ENCODE data around the gene COTL1. TPM values are rescaled to one million over a fixed set of nuclear protein-coding genes. Genes with fewer than 3 reads are reported as not detected.

The COTL1 gene
- total RNA-seq, 1 donor from 2014 or later: 179 TPM

DNA sequence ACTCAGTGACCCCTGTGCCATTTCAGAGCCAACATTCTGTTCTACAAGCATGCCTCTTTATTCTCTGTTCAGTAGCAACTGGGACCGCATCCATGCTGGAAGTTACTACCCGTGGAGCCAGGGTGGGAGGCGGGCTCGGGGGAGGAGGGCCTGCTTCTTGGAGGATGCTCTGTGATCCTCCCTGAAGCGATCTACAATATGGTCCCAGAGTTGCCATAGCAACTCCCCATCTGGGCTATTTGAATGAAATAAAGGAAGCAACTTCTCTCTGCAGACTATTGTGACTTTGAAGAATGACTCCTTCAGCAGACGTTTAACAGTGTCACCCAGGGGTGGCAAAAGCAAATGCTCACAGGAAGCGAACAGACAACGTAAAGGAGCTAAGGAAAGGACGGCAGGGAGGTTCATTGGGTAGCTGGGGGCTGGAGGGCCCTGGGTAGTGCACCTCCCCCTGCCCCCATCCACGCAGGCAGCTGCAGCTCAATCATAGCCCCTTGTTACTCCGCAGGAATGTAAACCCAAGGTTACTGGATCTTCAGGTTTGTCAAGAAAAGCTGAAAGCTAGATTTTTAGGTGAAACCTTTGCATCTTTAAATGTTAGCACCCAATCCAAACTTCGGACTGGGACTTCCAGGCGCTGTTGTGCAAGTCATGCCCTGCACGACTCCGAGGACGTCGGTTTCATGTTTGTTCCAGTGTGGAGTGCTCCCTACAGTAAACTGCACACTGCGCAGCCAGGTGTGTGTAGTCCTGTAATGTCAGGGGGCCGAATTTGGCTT is 62.3 kb downstream of the COTL1 start:
- TF ChIP-seq, protein P1, sequence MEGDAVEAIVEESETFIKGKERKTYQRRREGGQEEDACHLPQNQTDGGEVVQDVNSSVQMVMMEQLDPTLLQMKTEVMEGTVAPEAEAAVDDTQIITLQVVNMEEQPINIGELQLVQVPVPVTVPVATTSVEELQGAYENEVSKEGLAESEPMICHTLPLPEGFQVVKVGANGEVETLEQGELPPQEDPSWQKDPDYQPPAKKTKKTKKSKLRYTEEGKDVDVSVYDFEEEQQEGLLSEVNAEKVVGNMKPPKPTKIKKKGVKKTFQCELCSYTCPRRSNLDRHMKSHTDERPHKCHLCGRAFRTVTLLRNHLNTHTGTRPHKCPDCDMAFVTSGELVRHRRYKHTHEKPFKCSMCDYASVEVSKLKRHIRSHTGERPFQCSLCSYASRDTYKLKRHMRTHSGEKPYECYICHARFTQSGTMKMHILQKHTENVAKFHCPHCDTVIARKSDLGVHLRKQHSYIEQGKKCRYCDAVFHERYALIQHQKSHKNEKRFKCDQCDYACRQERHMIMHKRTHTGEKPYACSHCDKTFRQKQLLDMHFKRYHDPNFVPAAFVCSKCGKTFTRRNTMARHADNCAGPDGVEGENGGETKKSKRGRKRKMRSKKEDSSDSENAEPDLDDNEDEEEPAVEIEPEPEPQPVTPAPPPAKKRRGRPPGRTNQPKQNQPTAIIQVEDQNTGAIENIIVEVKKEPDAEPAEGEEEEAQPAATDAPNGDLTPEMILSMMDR (conservative IDR thresholded peaks at IDR 0.05): no peak
- H3K4me3 Mint-ChIP-seq: peak overlapping the region; percentile 76
- H3K9me3 Mint-ChIP-seq: no peaks in the 10 kb centered on the region
- no peak for DNase-seq (ENCODE audit: extremely low spot score, unreplicated experiment)
- peaks cover 23% of the 10 kb centered on the region for H3K4me1 Mint-ChIP-seq (ENCODE audit: unreplicated experiment)
- no peaks in the 10 kb centered on the region for H3K36me3 Mint-ChIP-seq
- no peaks in the 10 kb centered on the region for H3K27me3 Mint-ChIP-seq
- H3K27ac Mint-ChIP-seq: peak overlapping the region; percentile 91

DNA sequence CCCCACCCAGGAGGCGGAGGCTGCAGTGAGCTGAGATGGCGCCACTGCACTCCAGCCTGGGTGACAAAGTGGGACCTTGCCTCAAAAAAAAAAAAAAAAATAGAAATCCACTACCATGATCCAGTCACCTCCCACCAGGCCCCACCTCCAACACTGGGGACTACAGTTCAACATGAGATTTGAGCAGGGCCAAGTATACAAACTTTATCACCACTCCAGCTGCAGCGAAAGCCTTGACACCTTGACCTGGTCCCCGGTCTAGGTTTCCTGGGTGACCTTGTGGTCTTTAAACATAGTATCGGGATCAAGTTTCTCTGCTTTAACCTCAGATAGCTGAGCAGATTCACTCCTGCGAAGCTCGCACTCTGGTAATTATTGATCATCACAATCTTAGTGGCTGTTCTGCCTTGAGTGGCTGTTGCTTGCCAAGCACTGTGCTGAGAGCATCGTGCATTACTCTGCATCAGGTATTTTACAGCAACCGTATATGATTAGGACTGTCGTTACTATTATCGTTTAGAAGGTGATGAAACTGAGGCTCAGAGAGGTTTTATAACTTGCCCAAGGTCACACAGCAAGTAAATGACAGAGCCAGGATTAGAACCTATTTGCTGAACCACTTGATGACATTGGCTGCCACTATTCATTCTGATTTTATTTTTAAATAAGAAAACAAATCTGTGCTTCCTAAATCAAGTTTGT is 63.1 kb downstream of the COTL1 start:
- Mint-ChIP-seq H3K9me3 (no peaks in the 10 kb centered on the region), H3K27me3 (no peaks in the 10 kb centered on the region), H3K4me1 (ENCODE audit: unreplicated experiment) (peaks cover 26% of the 10 kb centered on the region), H3K27ac (peak overlapping the region; percentile 2), H3K4me3 (no peak overlapping the region), H3K36me3 (no peaks in the 10 kb centered on the region)
- TF ChIP-seq, protein P1 (conservative IDR thresholded peaks at IDR 0.05): no peak
- no peak for DNase-seq (ENCODE audit: extremely low spot score, unreplicated experiment)

DNA sequence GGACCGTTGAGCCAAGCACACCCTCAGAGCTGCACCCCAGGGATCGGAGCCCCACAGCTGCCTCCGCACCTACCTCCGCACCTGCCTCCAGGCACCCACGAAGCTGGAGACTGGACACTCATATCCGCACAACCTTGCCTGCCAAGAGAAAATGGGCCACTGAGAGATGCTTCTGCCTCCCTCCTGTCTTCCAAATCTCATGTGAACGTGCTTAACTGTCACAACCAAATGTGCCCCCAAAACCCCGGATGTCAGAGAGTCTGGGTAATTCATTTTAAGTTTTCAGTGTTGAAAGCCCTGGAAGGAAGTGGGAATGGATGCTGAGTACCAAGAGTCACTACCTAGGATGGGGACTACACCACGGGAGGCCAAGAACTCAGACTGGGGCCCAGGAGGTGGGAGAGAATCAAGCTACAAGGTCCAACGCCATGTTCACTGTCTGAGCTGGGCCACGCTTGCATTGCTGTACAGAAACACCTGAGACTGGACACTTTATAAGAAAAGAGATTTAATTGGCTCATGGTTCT is 63.9 kb downstream of the COTL1 start:
- H3K36me3 Mint-ChIP-seq: no peaks in the 10 kb centered on the region
- TF ChIP-seq, protein P1 (conservative IDR thresholded peaks at IDR 0.05): no peak
- no peaks in the 10 kb centered on the region for H3K27me3 Mint-ChIP-seq
- DNase-seq (ENCODE audit: extremely low spot score, unreplicated experiment): no peak
- H3K9me3 Mint-ChIP-seq: no peaks in the 10 kb centered on the region
- H3K4me3 Mint-ChIP-seq: no peak overlapping the region
- peak overlapping the region; percentile 21 for H3K27ac Mint-ChIP-seq
- peaks cover 34% of the 10 kb centered on the region for H3K4me1 Mint-ChIP-seq (ENCODE audit: unreplicated experiment)

DNA sequence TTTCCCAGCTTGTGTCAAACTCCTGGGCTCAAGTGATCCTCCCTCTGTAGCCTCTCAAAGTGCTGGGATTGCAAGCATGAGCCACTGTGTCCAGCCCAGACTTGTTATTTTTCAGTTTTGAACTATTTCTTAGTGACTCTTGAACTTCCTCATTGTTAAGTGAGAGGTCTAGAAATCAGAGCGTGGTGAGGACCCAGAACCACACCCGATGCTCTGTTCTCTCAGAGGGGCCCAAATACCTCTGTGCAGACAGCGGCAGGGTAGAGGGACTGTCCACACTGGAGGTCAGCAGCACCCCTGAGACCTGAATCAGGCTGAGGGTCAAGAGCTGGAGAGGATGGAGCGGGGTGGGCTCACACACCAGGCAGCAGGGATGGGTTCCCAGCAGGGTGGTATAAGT is 65.7 kb downstream of the COTL1 start:
- Mint-ChIP-seq H3K4me1 (ENCODE audit: unreplicated experiment) (peaks cover 40% of the 10 kb centered on the region), H3K9me3 (no peaks in the 10 kb centered on the region)

DNA sequence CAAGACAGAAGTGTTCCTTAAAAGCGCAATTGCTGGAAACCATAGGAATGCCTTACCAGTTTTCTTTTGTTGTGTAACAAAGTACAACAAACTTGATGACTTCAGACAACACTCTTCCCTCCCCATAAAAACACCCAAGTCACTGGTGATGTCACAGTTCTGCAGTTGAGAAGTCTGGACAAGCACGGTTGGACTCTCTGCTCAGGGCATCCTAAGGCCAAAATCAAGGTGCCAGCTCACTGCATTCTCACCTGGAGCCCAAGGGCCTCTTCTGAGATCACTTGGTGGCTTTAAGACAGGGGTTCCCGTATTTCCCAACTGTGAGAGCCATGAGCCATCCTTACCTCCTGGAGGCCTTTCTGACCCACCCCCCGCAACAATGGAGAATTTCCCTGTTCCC is 67.8 kb downstream of the COTL1 start:
- Mint-ChIP-seq H3K4me1 (ENCODE audit: unreplicated experiment) (peaks cover 40% of the 10 kb centered on the region), H3K36me3 (no peaks in the 10 kb centered on the region), H3K27me3 (no peaks in the 10 kb centered on the region), H3K27ac (peak overlapping the region; percentile 13), H3K4me3 (no peak overlapping the region), H3K9me3 (no peaks in the 10 kb centered on the region)
- TF ChIP-seq, protein P1 (conservative IDR thresholded peaks at IDR 0.05): no peak
- DNase-seq (ENCODE audit: extremely low spot score, unreplicated experiment): no peak

More for the DNA sequence above, 65.7 kb downstream of the COTL1 start:
- DNase-seq (ENCODE audit: extremely low spot score, unreplicated experiment): no peak
- H3K4me3 Mint-ChIP-seq: no peak overlapping the region
- TF ChIP-seq, protein P1 (conservative IDR thresholded peaks at IDR 0.05): no peak
- peak overlapping the region; percentile 80 for H3K27ac Mint-ChIP-seq
- no peaks in the 10 kb centered on the region for H3K36me3 Mint-ChIP-seq
- H3K27me3 Mint-ChIP-seq: no peaks in the 10 kb centered on the region

All from type B pancreatic cell (in vitro differentiated cells).